Measurements from ENCODE around the gene NRP2.

Gene NRP2

GRCh38 chr2:205806143-205806905 is 124.0 kb downstream of the NRP2 start:
- no peak for TF ChIP-seq CTCF (IDR thresholded peaks at IDR 0.05; ENCODE audit: insufficient read depth, low read length, poor library complexity, severe bottlenecking)
- no peaks in the 10 kb centered on the region; the same call in none of the 2 replicates for H3K27me3 ChIP-seq (replicated peaks; ENCODE audit: control insufficient read depth, insufficient read depth, low read length)
- no peak for DNase-seq (ENCODE audit: extremely low read depth, insufficient read length)
- H3K36me3 ChIP-seq (ENCODE audit: control insufficient read depth, insufficient read depth, low read length): no peaks in the 10 kb centered on the region
- no peak overlapping the region for H3K4me3 ChIP-seq (replicated peaks; ENCODE audit: low read depth, low read length)

GRCh38 chr2:205807229-205807628 is 124.9 kb downstream of the NRP2 start:
- DNase-seq (ENCODE audit: extremely low read depth, insufficient read length): no peak
- no peak for TF ChIP-seq CTCF (IDR thresholded peaks at IDR 0.05; ENCODE audit: insufficient read depth, low read length, poor library complexity, severe bottlenecking)
- Histone ChIP-seq H3K36me3 (ENCODE audit: control insufficient read depth, insufficient read depth, low read length) (no peaks in the 10 kb centered on the region), H3K27me3 (replicated peaks; ENCODE audit: control insufficient read depth, insufficient read depth, low read length) (no peaks in the 10 kb centered on the region; the same call in none of the 2 replicates), H3K4me3 (replicated peaks; ENCODE audit: low read depth, low read length) (no peak overlapping the region)

GRCh38 chr2:205807758-205808157 is 125.5 kb downstream of the NRP2 start:
- DNase-seq (ENCODE audit: extremely low read depth, insufficient read length): no peak
- Histone ChIP-seq H3K4me3 (replicated peaks; ENCODE audit: low read depth, low read length) (no peak overlapping the region), H3K36me3 (ENCODE audit: control insufficient read depth, insufficient read depth, low read length) (no peaks in the 10 kb centered on the region), H3K27me3 (replicated peaks; ENCODE audit: control insufficient read depth, insufficient read depth, low read length) (no peaks in the 10 kb centered on the region; the same call in none of the 2 replicates)
- TF ChIP-seq CTCF (IDR thresholded peaks at IDR 0.05; ENCODE audit: insufficient read depth, low read length, poor library complexity, severe bottlenecking): no peak

- Histone ChIP-seq H3K4me3 (replicated peaks; ENCODE audit: low read depth, low read length) (no peak overlapping the region), H3K36me3 (ENCODE audit: control insufficient read depth, insufficient read depth, low read length) (no peaks in the 10 kb centered on the region), H3K27me3 (replicated peaks; ENCODE audit: control insufficient read depth, insufficient read depth, low read length) (no peaks in the 10 kb centered on the region; the same call in none of the 2 replicates)
- TF ChIP-seq CTCF (IDR thresholded peaks at IDR 0.05; ENCODE audit: insufficient read depth, low read length, poor library complexity, severe bottlenecking): no peak
- no peak for DNase-seq (ENCODE audit: extremely low read depth, insufficient read length)
Observed at GRCh38 chr2:205808486-205809121, 126.3 kb downstream of the NRP2 start.

- DNase-seq (ENCODE audit: extremely low read depth, insufficient read length): no peak
- Histone ChIP-seq H3K36me3 (ENCODE audit: control insufficient read depth, insufficient read depth, low read length) (no peaks in the 10 kb centered on the region), H3K27me3 (replicated peaks; ENCODE audit: control insufficient read depth, insufficient read depth, low read length) (no peaks in the 10 kb centered on the region; the same call in none of the 2 replicates), H3K4me3 (replicated peaks; ENCODE audit: low read depth, low read length) (no peak overlapping the region)
- no peak for TF ChIP-seq CTCF (IDR thresholded peaks at IDR 0.05; ENCODE audit: insufficient read depth, low read length, poor library complexity, severe bottlenecking)
Observed at GRCh38 chr2:205811387-205811786, 129.1 kb downstream of the NRP2 start.
